ENCODE measurements around the gene SRP68. TPM values are rescaled to one million over a fixed set of nuclear protein-coding genes. Genes with fewer than 3 reads are reported as not detected.
A peak's percentile ranks its signal among the peaks of the same experiment; 100 is the strongest.

Gene SRP68
- total and polyA plus RNA-seq, 2 of the 8 experiments (the other 6 are each of a cell fraction or from before 2014, with no cell fraction given) = 57.7 to 83.5 TPM

GRCh38 chr17:76103274-76104139 lies 31.2 kb upstream of the SRP68 start, which contains the start of gene EXOC7 (continued):
- TF ChIP-seq TBP (IDR thresholded peaks at IDR 0.05; ENCODE audit: low read depth, low read length) (peak; percentile 38; the same call in 1 of the 2 replicates), RAD21 (IDR thresholded peaks at IDR 0.05 in 1 of 2, conservative IDR thresholded peaks at IDR 0.05 in 1 of 2; ENCODE audit: low read depth in 2 of 2, low read length in 2 of 2) (peak in 1 of 2 experiments; percentile 14; a peak in 1 of 4 replicates)

Data from H1 (cell line).